Activated naive CD8-positive, alpha-beta T cell treated with anti-CD3 and anti-CD28 coated beads, Interleukin-2, amount 50 U/mL, for 24 hours (primary cell): Measurements from ENCODE around the gene PGA5.
"Not testable (repeated sequence)": the region's sequence is repeated elsewhere in the genome, so short reads cannot be mapped to it uniquely, and the experiment has no call there.

Source experiments
- ATAC-seq: fragments of 150-1000 bp; cut with Tn5 transposase; one replicate; pipeline ENCODE4 v1.10.0; 2021
- DNase-seq: peaks from one replicate; pipeline ENCODE4 v3.0.0; 2021
- H3K27ac Mint-ChIP-seq: one replicate; pipeline ENCODE4 v1.8.0; 2021; ENCODE audit warnings: mild to moderate bottlenecking, mixed read lengths
- H3K27me3 Mint-ChIP-seq: one replicate; pipeline ENCODE4 v1.8.0; 2021; ENCODE audit warnings: mixed read lengths
- H3K36me3 Mint-ChIP-seq: one replicate; pipeline ENCODE4 v1.8.0; 2021; ENCODE audit warnings: low read depth, mixed read lengths
- H3K4me1 Mint-ChIP-seq: one replicate; pipeline ENCODE4 v1.8.0; 2021; ENCODE audit warnings: mixed read lengths
- H3K4me3 Mint-ChIP-seq: one replicate; pipeline ENCODE4 v1.8.0; 2021; ENCODE audit warnings: mild to moderate bottlenecking, moderate library complexity, mixed read lengths
- H3K9me3 Mint-ChIP-seq: one replicate; pipeline ENCODE4 v1.8.0; 2021; ENCODE audit warnings: mixed read lengths

Gene PGA5

GRCh38 chr11:61212202-61212601 lies 28.8 kb upstream of the PGA5 start:
- H3K4me1 Mint-ChIP-seq, H3K27me3 Mint-ChIP-seq, DNase-seq, H3K9me3 Mint-ChIP-seq, ATAC-seq, H3K4me3 Mint-ChIP-seq, H3K36me3 Mint-ChIP-seq, H3K27ac Mint-ChIP-seq: not testable (repeated sequence)

DNA sequence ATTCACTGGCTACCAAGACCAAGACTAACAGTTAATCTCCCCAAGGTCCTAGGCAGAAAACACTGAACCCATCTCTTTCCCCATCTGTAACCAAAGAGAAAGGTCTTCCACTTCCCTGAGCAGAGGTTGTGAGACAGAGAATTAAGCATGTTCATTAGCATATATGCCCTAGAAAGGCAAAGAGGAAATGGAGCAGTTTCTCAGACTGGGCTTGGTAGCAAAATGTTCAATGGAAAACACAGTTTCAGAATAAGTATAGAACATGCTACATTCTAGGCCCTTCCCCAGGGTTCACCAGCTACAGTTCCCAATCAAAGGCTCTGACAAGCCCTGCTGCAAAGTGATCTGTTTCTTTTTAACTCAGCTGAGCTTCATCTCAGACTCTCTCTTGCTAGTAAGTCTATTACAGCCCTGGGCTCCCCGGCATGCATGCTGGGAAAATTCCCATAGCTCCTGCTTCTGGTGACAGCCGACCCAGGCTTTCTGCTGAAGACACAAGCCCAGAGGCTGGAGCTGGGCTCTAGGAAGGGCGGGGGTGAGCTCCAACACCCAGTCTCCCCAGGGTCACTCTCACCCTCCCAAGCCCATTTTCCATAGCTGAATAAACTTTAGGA lies 27.2 kb upstream of the PGA5 start:
- peak; percentile 21 for ATAC-seq
- not testable (repeated sequence) for H3K27me3 Mint-ChIP-seq, H3K4me1 Mint-ChIP-seq, H3K4me3 Mint-ChIP-seq, H3K9me3 Mint-ChIP-seq, H3K27ac Mint-ChIP-seq, DNase-seq, H3K36me3 Mint-ChIP-seq

GRCh38 chr11:61218306-61218705 lies 22.7 kb upstream of the PGA5 start:
- DNase-seq, H3K36me3 Mint-ChIP-seq, H3K27ac Mint-ChIP-seq, H3K9me3 Mint-ChIP-seq, H3K4me1 Mint-ChIP-seq, H3K27me3 Mint-ChIP-seq, ATAC-seq, H3K4me3 Mint-ChIP-seq: not testable (repeated sequence)

DNA sequence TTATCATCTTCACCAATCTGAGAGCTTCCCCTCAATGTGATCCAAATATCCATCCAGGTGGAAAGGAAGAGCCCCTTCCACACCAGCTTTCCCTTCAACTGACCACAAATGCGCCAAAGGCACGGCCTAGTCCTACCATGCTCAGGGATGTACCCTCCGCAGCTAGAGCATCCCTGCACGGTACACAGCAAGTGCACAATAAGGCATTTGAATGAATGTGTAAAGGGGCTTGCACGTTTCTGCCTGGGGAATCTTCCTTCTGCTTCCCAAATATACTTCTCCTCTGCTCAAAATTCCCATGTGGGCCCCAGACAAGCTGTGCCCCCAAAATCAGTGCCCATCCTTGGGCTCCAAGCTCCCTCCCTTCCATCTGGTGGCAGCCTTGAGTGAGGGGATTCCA lies 22.0 kb upstream of the PGA5 start:
- not testable (repeated sequence) for ATAC-seq, H3K4me3 Mint-ChIP-seq, DNase-seq, H3K27ac Mint-ChIP-seq, H3K27me3 Mint-ChIP-seq, H3K4me1 Mint-ChIP-seq, H3K9me3 Mint-ChIP-seq, H3K36me3 Mint-ChIP-seq

- H3K27ac Mint-ChIP-seq, H3K36me3 Mint-ChIP-seq: not testable (repeated sequence)
Measured at GRCh38 chr11:61222047-61222446, 18.9 kb upstream of the PGA5 start, which contains the start of gene PGA4. PGA4 (plus strand) TSS chr11:61222347; CDS start chr11:61222401, 54 bp downstream.

GRCh38 chr11:61222692-61223091 lies 18.3 kb upstream of the PGA5 start:
- not testable (repeated sequence) for H3K4me1 Mint-ChIP-seq, H3K27me3 Mint-ChIP-seq, H3K9me3 Mint-ChIP-seq, H3K36me3 Mint-ChIP-seq, H3K27ac Mint-ChIP-seq, H3K4me3 Mint-ChIP-seq, DNase-seq, ATAC-seq

More at GRCh38 chr11:61222047-61222446, 18.9 kb upstream of the PGA5 start, which contains the start of gene PGA4:
- H3K9me3 Mint-ChIP-seq, ATAC-seq, H3K4me1 Mint-ChIP-seq, H3K27me3 Mint-ChIP-seq, H3K4me3 Mint-ChIP-seq, DNase-seq: not testable (repeated sequence)

DNA sequence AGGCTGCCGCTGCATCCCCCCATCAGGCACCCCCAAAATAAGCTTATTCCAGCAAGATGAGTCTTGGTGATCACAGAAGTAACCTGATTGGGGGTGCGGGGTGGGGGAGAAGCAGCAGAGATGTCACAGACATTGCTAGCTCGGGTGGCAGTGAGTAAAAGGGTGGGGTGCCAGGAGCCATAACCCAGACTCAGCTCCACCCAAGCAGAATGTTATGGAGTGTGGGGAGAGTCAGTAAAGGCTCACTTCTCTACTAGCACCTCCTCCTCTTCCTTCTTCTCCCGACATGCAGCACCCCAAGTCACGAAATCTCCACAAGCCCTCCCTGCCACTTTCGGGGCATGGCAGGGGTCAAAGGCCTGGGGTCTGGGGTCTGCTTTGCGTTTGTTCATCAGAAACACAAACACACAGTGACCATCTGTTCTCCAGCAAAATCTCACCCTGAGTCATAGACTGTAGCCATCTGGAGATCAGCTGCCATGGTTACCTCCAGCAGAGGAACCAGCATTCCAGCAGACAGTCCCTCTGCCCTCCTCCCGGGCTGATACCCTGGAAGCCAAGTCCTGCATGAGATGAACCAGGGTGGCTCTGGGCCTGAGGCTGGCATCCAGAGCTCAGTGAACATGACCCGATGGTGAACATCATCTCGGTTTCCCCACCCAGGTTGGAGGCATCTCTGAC lies 14.4 kb upstream of the PGA5 start:
- H3K27ac Mint-ChIP-seq, H3K36me3 Mint-ChIP-seq, H3K9me3 Mint-ChIP-seq, H3K27me3 Mint-ChIP-seq, H3K4me1 Mint-ChIP-seq, ATAC-seq, H3K4me3 Mint-ChIP-seq, DNase-seq: not testable (repeated sequence)

DNA sequence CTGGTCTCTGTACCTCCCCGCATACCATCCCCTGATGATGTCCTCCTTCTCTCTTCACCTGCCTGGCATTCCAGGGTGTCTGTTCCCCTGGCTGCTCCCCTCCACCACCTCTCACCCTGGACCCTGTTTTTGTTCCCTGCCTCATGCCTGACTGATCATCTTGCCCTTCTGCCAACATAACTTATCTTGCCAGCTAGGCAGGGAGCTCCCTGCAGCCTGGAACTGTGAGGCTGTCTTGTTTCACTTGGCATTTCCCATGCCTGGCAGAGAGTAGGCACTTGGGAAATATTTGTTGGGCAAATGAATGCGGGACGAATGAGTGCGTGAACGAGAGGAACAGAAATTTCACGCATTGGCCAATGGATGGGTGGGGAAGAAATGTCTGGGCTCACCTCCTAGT lies 11.5 kb upstream of the PGA5 start:
- not testable (repeated sequence) for H3K36me3 Mint-ChIP-seq, DNase-seq, H3K9me3 Mint-ChIP-seq, H3K4me1 Mint-ChIP-seq, H3K27me3 Mint-ChIP-seq, H3K4me3 Mint-ChIP-seq, H3K27ac Mint-ChIP-seq, ATAC-seq

DNA sequence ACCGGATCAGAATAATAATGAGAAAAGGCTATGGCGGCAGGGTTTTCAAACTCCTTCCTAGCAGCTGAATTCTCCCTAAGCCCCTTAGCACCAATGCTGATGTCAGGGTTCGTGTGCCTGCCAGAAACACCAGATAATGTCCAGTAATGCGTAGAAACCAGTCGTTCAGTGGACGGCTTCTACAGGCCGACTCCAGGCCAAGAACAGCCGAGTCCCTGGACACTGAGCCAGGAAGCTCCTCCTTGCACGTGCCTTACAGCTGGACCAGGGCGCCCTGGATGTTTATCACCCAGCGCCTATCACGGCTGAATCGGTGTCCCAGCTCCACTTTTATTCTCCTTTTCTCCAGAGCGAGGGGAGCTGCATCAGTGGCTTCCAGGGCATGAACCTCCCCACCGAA lies 9.9 kb upstream of the PGA5 start:
- H3K27me3 Mint-ChIP-seq, ATAC-seq, H3K4me3 Mint-ChIP-seq, H3K9me3 Mint-ChIP-seq, H3K4me1 Mint-ChIP-seq, H3K36me3 Mint-ChIP-seq, DNase-seq, H3K27ac Mint-ChIP-seq: not testable (repeated sequence)

- not testable (repeated sequence) for H3K4me3 Mint-ChIP-seq, ATAC-seq, DNase-seq, H3K27me3 Mint-ChIP-seq, H3K27ac Mint-ChIP-seq, H3K36me3 Mint-ChIP-seq, H3K4me1 Mint-ChIP-seq, H3K9me3 Mint-ChIP-seq
Measured at GRCh38 chr11:61231585-61231984, 9.4 kb upstream of the PGA5 start.

GRCh38 chr11:61232548-61233145 lies 8.3 kb upstream of the PGA5 start:
- not testable (repeated sequence) for ATAC-seq, H3K9me3 Mint-ChIP-seq, H3K27me3 Mint-ChIP-seq, DNase-seq, H3K4me3 Mint-ChIP-seq, H3K36me3 Mint-ChIP-seq, H3K4me1 Mint-ChIP-seq, H3K27ac Mint-ChIP-seq

- H3K27ac Mint-ChIP-seq, ATAC-seq, H3K36me3 Mint-ChIP-seq, H3K27me3 Mint-ChIP-seq, H3K9me3 Mint-ChIP-seq, H3K4me1 Mint-ChIP-seq, H3K4me3 Mint-ChIP-seq, DNase-seq: not testable (repeated sequence)
Measured at GRCh38 chr11:61237130-61237529, 3.8 kb upstream of the PGA5 start.

- not testable (repeated sequence) for H3K36me3 Mint-ChIP-seq, H3K27me3 Mint-ChIP-seq, DNase-seq, H3K4me1 Mint-ChIP-seq, H3K27ac Mint-ChIP-seq, H3K9me3 Mint-ChIP-seq, H3K4me3 Mint-ChIP-seq, ATAC-seq
Measured at GRCh38 chr11:61240288-61240687, 687 bp upstream of the PGA5 start.

DNA sequence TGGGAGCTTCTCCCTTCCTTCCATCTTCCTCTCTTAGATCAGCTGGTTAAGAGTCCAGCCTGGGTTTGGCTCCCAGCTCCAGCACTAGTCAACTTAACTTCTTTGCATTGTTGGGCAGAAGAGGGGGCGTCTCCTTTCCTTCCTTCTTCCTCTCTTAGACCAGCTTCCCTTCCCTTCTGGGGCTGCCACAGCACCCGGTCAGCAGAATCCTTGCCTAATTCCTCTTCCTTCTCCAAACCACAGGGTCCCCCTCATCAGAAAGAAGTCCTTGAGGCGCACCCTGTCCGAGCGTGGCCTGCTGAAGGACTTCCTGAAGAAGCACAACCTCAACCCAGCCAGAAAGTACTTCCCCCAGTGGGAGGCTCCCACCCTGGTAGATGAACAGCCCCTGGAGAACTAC lies 551 bp downstream of the PGA5 start:
- not testable (repeated sequence) for H3K4me3 Mint-ChIP-seq, H3K4me1 Mint-ChIP-seq, H3K36me3 Mint-ChIP-seq, H3K27ac Mint-ChIP-seq, H3K27me3 Mint-ChIP-seq, ATAC-seq, DNase-seq, H3K9me3 Mint-ChIP-seq

- H3K36me3 Mint-ChIP-seq, H3K27me3 Mint-ChIP-seq, ATAC-seq: not testable (repeated sequence)
Measured at GRCh38 chr11:61245284-61245964, 4.4 kb downstream of the PGA5 start.

More at GRCh38 chr11:61245284-61245964, 4.4 kb downstream of the PGA5 start:
- DNase-seq, H3K4me1 Mint-ChIP-seq, H3K9me3 Mint-ChIP-seq, H3K4me3 Mint-ChIP-seq, H3K27ac Mint-ChIP-seq: not testable (repeated sequence)
